C4-2B (cell line): Measurements from ENCODE around the gene GABRB3.

Experiments used
- CTCF ChIP-seq: fragments of 450-650 bp; conservative IDR thresholded peaks from 2 replicates; pipeline ENCODE4 v1.5.1; 2017; ENCODE audit warnings: mild to moderate bottlenecking
- ZFX ChIP-seq: fragments of 450-650 bp; IDR thresholded peaks from 2 replicates; pipeline ENCODE4 v1.6.1; 2017

- TF ChIP-seq CTCF: no peak
- TF ChIP-seq ZFX: no peak
Observed at GRCh38 chr15:26805470-26805869, 32.6 kb upstream of the GABRB3 start.
